Left renal cortex interstitium (tissue), 4 donors: ENCODE data around the gene ERN2. TPM values are rescaled to one million over a fixed set of nuclear protein-coding genes. Genes with fewer than 3 reads are reported as not detected.
"Not testable (repeated sequence)": the region's sequence is repeated elsewhere in the genome, so short reads cannot be mapped to it uniquely, and the experiment has no call there.

Experiments used
- DNase-seq, 4 donors: peaks; one replicate each; pipeline ENCODE4 v3.0.0-alpha.2; 2013; ENCODE audit warnings: low read depth in 4 of 4, low spot score in 2 of 4, missing footprints in 1 of 4
- polyA plus RNA-seq, 4 donors: library from polyadenylated mRNA; unstranded; fragments of 120-200 nt; gene quantifications; one replicate each; pipeline ENCODE4 v1.2.1, GENCODE V29; 2013; ENCODE audit not compliant: insufficient read length in 4 of 4

ERN2 gene
- 1 to 10 TPM in 1 of 4 donors, under 1 TPM in 3; 0.51 to 1.1 (median 0.77) TPM for polyA plus RNA-seq

DNA sequence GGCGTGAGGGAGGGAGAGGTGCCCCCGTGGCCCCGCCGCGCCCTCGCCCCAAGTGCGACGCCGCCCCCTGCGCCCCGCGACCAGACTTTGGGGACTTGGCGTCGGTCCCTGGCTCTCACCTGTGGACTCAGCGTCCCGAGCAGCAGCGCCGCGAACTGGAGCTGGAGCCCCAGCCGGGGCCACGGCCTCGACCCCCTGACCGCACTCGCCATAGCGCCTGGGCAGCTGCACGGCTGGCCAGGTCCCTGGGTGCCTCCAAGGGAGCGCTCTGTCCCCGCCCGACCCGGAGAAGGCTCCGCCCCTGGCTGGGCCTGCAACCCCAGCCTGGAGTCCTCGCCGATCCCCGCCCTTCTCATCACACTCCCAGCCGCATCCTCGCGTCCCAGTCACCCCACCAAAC is at the start of gene ERN2:
ERN2 (minus strand) TSS at position 247 of the 400 bp plus-strand sequence; CDS start at position 212, 35 bp downstream.
- no peak for DNase-seq

DNA sequence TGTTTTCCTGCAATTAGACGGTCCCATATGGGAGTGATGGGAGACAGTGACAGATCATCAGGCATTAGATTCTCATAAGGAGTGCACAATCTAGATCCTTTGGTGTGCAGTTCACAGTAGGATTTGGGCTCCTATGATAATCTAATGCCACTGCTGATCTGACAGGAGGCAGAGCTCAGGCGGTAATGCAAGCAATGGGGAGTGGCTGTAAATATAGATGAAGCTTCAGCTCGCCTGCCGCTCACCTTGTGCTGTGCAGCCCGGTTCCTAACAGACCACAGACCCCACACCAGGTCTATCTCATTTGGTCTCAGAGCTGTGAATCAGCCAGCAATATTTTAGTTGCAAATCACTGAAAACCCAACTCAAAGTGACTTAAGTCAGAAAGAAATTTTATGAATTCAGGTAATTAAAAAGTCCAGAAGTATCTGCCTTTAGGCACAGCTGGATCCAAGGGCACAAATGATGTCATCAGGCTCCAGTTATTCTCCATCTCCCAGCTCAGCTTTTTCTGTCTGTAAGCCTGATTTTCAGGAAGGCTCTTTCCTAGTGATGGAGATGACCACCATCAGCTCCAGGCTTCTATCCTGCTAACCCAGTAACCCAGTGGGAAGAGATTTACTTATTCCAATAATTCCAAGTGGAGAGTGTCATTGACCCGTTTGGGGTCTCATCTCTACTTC is 45.1 kb upstream of the ERN2 start:
- DNase-seq: no peak

DNA sequence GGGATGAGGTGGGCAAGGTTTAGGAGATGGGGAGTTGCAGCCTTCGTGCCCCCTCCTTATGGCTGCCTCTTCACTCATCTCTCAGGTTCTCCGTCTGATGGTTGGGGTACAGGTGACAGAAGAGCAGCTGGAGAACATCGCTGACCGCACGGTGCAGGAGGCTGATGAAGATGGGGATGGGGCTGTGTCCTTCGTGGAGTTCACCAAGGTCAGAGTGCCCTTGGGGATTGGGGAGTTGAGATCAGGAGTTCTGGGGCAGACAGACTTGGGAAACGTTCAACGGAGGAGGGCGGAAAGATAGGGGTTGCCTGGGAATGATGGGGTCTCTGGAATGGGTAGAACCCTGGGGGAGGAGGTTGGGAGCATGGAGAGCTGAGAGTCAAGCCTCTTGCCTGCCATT is 44.1 kb upstream of the ERN2 start:
- DNase-seq: no peak

DNA sequence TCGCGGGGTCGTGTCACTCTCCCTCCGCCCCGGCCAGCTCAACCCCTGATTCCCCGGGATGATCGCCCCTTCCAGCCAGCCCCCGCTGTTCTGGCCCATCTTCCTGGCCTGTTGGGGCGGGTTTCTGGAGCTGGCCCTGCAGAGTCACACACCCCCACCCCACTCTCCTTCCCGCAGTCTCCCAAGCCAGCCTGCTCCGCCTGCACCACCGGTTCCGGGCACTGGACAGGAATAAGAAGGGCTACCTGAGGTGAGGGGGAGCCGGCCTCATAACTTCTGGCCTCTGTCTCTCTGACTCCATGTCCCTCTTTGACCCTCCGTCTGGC is 42.4 kb upstream of the ERN2 start:
- DNase-seq: no peak

GRCh38 chr16:23754594-23755483 is 41.8 kb upstream of the ERN2 start, which contains the start of gene CHP2:
Gene CHP2, plus strand, starts transcription at chr16:23755026. Its CDS starts 24 bp downstream, at chr16:23755050.
- peak in 2 of 4 donors; percentile 13 to 21 for DNase-seq

- no peak for DNase-seq
Observed at GRCh38 chr16:23753908-23754593, 41.0 kb upstream of the ERN2 start.

- DNase-seq: not testable (repeated sequence)
Observed at GRCh38 chr16:23751053-23751452, 38.0 kb upstream of the ERN2 start.

DNA sequence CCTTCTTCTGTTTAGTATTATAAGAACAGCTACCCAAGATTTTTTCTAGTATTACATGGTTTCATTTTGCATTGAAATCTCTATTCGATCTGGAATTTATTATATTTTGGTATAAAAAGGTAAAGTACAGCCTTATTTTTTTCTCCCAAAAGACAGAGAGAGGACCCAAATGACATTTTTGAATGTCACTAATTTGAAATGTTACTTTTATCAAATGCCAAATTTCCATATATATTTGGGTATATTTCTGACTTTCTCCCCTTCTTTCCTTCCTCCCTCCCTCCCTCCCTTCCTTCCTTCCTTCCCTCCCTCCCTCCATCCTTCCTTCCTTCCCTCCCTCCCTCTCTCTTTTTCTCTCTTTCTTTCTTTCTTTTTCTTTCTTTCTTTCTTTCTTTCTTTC is 35.6 kb upstream of the ERN2 start:
- no peak for DNase-seq

- DNase-seq: no peak
Observed at GRCh38 chr16:23745263-23745662, 32.2 kb upstream of the ERN2 start.

DNA sequence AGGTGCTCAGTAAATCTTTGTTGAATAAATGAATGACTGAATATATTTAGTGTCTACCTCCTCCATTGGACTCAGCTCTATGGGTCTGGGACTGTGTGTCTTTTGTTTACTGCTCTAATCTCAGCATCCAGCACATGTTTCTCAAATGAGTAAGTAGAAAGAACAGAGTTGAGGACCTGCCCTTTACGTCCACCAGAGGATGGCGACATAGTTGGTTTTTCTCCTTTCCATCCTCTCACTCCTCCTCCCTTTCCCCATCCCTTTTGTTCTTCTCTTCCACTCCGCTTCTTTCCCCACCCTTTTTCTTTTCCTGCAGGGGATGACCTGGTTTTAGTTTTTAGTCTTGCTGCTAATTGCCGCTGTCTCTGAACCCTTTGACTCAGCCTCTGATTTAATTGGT is 29.7 kb upstream of the ERN2 start:
- DNase-seq: no peak

GRCh38 chr16:23741675-23742303 is 28.8 kb upstream of the ERN2 start:
- DNase-seq: no peak

DNA sequence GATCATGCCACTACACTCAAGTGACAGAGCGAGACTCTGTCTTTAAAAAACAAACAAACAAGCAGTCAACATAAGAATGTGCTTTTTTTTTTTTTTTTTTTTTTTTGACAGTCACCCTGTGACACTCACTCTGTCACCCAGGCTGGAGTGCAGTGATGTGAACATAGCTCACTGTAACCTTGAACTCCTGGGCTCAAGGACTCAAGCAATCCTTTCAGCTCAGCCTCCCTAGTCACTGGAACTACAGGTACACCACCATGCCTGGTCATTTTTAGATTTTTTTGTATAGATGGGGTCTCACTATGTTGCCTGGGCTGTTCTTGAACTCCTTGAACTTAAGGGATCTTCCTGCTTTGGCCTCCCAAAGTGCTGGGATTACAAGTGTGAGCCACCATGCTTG is 26.5 kb upstream of the ERN2 start:
- no peak for DNase-seq

- DNase-seq: not testable (repeated sequence)
Observed at GRCh38 chr16:23737423-23738028, 24.5 kb upstream of the ERN2 start.

DNA sequence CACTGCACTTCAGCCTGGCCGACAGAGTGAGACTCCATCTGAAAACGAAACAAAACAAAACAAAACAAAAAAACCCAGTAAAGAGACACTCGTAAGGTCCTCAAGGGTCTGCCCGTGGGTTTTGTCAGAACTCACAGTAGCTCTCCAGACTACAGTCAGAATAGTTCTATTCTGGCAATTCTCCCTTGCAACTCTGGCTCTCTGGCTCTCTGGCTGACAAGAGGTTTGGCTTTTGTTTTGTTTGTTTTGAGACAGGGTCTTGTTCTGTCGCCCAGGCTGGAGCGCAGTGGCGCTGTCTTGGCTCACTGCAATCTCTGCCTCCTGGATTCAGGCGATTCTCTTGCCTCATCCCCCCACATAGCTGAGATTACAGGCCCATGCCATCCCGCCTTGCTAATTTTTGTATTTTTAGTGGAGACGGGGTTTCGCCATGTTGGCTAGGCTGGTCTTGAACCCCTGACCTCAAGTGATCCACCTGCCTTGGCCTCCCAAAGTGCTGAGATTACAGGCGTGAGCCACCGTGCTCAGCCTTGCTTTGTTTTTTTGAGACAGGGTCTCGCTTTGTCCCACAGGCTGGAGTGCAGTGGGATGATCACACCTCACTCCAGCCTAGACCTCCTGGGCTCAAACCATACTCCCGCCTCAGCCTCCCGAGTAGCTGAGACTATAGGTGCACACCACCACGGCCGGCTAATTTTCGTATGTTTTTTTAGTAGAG is 21.3 kb upstream of the ERN2 start:
- DNase-seq: no peak

GRCh38 chr16:23729503-23730424 is 16.7 kb upstream of the ERN2 start:
- DNase-seq: no peak

GRCh38 chr16:23728112-23728477 is 15.1 kb upstream of the ERN2 start:
- no peak for DNase-seq

DNA sequence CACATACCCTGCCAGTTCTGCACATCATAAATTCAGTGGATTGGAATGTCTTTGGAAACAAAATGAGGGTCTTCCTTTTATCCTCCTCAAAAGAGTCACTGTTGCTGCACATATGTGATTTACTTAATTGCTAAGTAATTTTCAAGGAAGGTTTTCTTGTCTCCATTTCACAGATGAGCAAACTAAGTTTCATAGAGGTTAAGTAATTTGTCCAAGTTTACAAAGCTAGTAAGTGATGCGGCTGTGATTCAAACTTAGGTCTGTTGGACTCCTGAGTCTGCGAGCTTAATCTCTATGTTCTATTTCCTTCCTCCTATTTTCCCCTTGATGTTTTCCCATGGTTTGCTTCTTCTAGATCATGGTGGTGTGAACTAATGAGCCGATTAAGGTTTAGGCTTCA is 13.7 kb upstream of the ERN2 start:
- DNase-seq: no peak

GRCh38 chr16:23724785-23725131 is 11.7 kb upstream of the ERN2 start:
- DNase-seq: no peak
